HuH-7.5 (cell line): Measurements from ENCODE around the gene GOLGA7B.

Experiments used
- DNase-seq: peaks from one replicate; pipeline ENCODE4 v3.0.0; 2011; ENCODE audit warnings: low spot score

Gene GOLGA7B

DNA sequence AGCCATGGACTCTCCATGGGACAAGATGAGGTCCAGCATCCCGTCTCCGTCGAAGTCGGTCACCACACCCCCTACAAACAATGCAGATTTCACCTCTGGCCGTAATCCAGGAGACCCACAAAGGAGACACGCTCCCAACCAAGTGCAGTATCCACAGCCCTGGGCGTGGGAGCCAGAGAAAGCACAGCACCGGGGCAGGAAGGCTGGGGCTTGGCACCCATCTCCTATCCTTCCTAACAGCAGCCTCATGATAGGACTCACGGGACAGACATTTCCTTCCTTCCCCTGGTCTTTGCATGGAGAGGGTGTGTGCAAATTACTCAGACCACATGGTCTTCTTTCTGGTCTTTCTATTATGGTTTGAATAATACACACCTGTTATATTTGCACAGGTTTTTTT is 46.3 kb downstream of the GOLGA7B start:
- DNase-seq = no peak

DNA sequence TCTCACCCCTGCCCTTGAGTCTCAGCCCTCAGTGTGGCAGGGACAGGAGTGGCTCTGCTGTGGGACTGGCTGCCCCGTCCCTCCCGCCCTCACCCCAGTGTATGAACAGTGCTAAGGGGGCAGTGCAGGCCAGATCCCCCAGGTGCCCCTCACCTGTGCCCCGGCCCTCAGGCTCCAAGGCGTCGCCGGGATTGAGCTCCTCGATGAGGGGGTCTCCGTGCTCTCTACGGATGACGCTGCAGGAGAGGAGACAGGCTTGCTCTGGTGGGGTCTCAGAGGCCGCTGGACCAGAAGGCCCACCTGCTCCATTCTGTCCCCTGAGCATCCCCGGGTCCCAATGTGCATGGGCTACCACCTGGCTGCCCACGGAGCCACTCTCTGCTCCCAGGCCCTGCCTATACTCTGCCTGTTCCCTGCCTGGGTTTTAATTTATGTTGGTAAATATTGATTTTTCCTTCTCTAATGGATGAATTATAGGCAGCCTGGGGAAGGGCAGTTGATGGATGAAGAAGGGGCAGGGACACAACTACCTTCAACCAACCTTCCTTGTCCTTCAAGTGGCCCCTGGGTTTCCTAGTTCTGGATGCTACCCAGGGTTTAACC is 47.2 kb downstream of the GOLGA7B start:
- no peak for DNase-seq

DNA sequence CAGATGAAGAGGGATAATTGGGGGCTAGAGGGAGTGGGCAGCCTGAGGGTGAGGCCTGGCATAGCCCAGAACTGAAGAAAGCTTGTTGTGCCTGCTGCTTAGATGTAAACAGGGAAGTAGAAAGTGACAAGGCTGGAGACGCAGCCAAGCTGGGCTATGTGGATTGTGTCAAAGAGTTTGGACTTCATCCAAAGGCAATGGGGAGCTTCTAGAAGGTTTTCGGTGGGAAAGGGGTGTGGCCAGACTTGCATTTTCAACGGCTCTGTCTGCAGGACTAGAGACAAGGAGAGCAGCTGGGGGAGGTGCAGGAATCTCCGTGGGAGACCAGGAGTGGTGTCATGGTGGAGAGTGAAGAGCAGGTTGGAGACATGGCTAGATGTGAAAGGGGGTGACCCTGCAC is 48.8 kb downstream of the GOLGA7B start:
- no peak for DNase-seq

DNA sequence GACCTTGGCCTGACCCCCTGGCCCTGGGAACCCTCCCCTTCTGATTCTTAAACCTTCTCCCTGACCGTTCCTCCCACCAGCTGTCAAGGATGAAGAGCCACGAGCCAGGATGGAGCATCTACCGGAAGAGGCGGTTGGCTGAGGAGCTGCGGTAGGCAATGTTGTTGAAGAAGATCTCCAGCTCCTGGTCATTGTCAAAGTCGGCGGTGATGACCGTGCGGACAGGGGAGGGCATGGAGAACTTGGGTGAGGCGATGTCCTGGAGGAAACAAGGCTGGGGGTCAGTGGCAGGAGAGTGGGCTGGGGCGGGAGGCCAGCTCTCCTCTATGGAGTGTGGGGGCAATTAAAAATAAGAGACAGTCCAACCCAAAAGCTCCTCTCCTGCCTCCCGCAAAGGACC is 51.7 kb downstream of the GOLGA7B start:
- no peak for DNase-seq

DNA sequence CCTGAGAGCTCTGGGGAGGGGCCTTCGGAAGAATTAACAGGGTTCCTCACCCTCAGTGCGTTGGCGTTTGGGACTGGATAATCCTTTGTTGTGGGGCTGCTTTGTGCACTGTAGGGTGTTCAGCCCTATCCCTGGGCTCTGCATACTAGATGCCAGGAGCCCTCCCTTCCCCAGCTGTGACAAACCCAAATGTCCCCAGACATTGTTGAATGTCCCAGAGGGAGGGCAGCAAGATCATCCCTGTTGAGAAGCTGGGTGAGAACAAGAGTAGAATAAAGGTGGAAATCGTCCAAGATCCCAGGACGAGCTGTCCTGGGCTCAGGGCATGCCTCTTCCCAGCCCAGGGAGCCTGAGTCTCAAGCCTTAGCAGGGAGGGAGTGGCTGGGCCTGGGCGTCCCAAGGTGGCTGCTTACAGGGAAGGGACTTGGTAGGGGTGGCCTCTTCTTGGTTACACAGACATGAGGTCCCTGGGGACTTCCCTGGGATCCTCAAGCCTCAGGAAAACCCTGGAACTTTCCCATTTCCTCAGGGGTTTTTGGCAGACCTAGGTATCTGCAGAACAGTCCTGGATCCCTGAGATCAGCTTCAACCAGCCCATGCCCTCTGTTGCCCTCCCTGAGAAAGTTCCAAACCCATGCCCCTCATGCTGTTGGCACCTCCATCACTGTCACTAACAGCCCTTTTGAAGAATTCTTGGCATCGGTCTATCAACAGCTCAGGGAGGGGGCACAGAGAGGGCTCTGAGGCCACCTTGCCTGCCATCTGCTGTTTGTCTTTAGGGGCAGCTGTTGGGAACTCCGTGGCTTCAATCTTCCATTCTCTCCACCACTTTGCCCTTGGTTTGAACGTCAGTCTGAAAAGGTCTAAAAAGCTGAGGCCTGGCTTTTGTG is 53.7 kb downstream of the GOLGA7B start:
- no peak for DNase-seq

DNA sequence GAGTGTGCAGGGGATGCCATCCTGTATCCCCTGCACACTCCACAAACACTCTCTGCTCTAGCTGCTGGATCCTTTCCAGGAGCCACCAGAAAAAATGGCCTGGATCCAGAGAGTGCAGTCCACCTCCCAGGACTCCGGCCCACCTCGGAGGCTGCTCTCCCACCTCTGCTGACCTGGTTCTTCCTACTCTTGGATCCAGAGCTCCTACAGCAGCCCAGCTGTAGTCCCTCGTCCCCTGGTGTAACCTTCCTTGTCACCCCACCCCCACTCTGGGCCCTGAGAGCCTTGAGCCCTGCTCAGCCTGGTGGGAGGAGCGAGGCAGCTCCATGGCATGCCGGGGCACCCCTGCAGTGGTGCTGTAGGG is 54.4 kb downstream of the GOLGA7B start:
- DNase-seq = no peak

DNA sequence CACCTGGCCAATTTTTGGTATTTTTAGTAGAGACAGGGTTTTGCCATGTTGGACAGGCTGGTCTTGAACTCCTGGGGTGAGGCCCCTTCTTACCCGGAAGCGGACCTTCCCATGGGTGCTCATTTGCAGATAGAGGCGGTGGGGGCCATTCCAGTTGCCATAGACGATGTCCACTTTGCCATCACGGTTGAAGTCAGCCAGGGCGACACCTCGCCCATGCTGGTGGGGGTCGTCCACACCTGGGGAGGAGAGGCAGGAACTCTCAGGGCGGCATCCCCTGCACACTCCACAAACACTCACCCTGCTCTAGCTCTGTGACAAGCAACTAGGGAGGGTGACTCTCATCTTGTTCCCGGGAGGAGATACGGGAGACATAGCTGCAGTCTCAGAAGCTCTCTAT is 54.9 kb downstream of the GOLGA7B start:
- no peak for DNase-seq

DNA sequence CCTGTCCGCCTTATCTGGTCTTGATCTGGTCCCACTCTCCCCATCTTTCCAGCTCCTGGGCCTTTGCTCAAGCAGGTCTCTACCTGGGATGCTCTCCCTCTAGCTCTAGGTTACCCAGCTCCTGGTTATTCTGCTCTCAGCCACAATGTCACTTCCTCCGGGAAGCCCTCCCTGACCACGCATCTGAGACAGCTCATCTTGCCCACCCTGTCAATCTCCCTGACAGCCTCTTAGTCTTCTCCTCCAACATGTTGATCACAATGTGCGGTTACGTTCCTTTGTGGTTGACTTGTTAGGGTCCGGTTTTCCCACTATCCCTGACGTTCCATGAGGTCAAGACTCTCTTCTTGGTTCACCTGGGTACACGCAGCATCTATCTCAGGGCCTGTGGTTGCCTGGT is 55.6 kb downstream of the GOLGA7B start:
- DNase-seq = no peak

DNA sequence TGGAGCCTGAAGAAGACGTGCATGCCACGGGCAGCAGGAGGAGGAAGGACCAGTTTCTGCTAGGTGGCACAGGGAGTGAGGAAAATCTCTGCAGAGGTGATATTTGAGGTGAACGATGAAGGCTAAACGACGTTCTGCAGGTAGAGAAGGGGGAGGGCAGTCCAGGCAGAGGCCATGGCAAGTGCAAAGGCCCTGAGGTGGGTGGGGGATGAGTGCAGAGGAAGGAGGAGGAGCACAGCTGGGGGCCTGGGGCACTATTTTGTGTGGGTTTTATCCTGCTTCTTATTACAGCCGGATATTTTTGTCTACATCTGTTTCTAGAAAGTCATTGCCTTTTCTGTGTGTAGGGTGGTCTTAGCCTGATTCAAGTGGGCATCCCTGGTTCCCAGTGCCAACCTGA is 57.6 kb downstream of the GOLGA7B start:
- DNase-seq = no peak

DNA sequence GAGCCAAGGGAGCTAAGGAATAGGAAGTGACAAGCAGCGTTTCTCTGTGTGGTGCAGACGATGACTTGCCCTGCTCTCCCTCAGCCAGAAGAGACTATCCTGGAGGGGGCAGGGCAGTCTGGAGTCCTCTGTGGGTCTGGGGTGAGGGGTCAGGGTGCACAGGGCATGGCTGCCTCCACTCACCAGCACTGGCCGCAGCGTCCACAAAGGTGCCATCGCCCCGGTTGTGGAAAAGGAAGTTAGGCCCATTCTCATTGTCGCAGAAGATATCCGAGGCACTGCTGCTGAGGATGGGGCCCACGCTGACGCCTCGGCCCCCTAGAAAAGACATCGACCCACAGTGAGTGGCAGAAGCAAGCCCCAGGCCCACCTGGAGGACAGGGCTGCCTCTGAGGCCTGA is 58.2 kb downstream of the GOLGA7B start:
- no peak for DNase-seq

DNA sequence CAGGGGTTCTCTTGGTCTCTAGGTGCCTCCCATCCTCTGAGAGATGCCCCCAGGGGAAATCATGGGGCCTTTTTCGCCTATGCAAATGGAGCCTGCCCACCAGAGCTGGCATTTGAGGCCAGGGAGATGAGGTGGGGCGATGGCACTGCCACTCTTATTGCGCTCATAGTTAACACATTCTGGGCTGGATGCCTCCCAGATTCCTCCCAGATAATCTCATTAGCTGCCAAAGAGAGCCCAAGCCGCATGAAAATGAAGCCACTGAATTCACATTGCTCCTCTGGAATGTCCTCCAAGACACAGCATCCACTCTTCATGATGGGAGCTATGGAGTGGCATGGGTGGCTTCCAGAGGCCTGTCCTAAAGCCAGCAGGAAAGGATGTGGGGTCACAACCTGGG is 61.0 kb downstream of the GOLGA7B start:
- no peak for DNase-seq

DNA sequence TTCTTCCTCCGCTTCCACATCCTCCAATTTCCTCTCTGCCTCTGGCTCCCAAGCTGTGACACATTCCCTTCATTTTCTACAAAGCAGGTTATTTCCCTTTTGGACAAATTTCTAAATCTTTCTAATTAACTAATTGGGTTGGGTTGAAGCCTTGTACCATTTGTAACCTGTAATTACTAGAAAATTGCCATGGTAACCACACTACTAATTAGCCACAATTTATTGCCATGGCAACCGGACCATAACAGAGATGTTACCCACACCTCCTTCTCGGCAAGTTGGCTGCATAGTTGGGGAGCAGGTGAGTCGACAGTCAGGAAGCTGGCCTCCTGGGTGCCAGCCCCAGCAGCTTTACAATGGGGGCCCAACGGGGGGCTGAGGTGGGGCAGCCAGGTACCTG is 61.6 kb downstream of the GOLGA7B start:
- no peak for DNase-seq

DNA sequence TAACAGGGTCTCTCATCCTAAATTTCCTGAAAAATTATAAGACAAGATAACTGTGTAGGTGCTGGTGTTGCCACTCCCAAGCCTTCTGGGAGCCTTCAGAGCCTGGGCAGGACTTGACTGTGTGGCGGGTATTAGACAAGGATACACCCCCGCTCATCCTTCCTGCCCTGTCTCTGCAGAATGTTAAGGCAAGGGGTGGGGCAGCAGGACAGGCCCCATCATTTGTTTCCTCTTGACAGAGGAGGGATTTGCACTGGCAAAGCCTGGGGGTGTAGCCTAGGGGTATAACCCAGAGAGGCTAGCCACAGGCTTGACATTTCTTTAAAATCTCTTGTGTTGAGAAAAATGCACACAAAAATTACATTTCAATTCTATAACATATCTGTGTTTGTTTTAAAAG is 63.5 kb downstream of the GOLGA7B start:
- no peak for DNase-seq

DNA sequence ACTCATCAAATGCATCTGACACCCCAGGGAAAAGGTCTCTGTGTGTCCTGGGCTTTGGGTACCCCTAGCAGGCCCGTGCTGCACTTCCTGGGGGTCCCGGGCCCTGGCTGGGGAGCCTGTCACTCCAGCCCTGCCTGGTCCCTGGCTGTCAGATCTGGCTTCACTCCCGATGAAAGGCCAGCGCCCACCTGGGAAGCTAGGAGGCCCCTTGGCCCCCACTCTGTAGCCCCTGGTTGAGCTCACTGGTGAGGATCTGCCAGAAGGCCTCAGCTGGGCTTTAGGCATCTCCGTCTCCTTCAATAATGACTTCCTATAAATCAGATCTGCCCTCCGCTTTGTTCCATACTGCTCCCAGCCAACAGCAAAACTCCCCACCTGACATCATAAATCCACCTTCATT is 64.0 kb downstream of the GOLGA7B start:
- no peak for DNase-seq

DNA sequence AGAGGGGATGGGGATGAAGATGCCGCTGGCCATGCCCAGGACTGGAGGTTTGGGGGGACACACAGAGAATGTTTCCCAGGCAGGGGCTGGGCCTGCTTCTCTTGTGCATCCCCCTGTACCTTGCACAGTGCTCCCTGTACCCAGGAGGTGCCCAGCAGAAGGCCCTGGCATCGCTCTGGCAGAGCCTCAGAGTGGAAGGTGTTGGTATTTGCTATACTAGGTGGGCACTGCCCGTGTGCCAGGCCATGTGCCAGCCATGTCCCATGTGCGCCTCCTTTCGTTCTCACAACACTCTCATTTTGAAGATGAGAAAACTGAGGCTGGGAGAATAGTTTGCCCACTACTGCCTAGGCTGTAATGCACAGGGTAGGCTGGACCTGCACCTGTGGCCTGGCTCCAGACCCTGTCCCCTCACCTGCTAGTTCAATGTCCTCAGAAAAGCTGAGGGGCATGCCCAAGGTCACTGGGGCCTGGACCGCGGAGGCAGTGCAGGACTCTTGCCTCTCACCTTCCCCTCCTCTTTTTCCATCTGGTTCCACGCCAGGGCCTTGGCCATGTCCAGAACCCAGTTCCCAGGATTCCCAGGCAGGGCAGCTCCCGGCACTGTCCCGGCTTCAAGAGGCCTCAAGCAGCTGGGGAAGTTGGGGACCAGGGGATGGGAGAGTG is 64.7 kb downstream of the GOLGA7B start:
- DNase-seq = no peak

DNA sequence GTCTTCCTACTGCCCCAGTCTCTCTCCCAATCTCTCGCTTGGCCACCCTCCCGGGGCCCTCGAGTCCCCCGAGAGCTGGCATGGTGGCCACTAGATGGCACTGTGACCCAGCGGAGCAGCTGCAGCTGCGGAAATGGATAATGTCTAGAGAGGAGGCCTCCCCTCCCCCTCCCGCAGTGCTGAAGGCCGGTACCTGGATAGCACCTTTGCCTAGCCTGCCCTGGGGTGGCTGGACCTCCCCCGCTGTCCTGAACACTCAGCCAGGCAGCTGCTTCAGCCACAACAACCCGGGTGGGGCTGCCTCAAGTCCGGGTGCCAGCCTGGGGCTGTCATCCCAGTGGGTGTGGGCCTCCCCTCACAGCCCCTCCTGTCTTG is 65.2 kb downstream of the GOLGA7B start:
- peak; percentile 79 for DNase-seq

DNA sequence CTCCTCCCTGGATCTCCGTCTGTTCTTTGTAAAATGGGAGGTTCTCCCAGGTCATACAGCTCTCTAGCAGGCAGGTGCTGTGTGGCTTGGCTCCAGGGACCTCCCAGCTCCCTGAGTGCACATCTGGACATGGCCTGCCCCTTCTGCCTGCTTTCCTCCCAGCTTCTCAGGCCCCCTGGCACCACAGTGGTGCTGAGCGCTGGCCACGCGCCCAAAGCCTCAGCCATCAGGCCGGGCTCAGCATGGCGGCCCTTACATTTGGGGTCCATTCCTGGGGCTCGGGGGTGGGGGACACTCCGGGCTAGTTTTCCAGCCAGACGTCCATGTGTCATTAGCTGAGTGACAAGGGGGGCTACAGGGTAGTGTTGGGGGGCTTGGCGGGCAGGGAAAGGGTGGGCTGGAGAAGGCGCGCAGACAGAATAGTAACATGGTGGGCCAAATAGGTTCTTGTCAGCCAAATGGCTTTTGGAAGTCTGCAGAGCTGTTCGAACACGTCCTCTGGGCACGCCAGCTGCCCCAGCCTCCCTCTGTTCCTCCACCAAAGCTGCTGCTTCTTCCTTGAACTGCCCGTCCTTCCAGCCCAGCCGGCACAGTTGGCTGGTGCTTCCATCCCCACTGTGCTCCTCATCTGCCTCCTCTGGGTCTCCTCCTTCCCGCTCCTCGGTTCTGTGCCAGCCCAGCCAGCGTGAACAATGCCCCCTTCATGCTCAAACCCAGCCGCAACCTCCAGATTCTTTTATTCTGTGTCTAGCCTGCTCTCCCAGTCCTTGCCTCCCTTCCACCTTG is 65.9 kb downstream of the GOLGA7B start:
- DNase-seq = no peak

DNA sequence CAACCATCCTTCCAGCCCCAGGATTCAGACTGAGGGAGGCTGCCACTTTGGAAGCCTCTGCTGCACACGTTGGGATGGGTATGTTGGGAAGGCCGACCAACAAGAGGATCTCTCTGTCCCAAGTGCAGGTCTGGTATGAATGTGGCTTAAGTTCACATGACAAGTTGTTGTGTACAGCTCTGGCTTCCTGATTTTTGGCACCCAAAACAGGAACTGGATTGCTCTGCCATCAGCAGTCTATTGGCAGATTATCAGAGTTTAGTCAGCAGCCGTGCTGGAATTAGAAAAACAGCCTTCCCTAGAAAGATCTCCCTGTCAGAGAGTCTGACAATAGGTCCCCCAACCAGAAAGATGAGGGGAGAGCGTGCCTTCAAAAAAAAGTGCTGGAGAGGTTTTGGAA is 66.9 kb downstream of the GOLGA7B start:
- DNase-seq = no peak

DNA sequence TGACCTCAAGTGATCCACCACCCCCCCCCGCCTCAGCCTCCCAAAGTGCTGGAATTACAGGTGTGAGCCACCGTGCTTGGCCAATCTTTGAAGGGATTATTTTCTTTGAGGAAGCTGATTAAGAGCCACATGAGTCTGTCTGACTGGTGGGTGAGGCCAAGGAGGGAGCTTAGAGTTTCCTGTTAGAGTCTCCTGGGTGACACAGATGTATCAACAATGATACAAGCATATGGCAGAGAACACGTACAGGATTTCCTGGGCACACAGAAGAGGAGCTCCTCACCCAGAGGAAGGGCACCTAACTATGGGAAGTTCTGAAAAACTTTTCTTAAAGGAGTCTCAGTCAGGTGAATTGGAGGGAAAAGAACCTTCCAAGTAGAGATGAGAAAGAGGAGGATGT is 69.4 kb downstream of the GOLGA7B start:
- DNase-seq = no peak

DNA sequence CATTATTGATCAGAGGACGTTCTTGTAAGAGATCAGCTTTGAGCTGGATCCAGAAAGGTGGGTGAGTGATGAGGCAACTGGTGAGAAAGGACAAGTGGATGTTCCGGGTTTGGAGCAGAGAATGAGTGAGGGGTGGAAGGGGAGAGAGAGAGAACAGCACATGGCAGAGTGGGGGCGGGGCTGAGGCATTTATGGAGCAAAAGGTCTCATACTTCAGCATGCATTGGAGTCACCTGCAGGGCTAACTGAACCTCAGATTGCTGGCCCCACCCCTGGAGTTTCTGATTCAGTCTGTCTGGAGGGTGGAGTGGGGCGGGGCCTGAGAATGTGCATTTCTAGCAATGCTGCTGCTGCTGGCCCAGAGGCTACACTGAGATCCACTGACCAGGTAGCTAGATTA is 71.2 kb downstream of the GOLGA7B start:
- no peak for DNase-seq
